Large intestine (tissue), 3 donors: ENCODE measurements around the gene RHOF. TPM values are rescaled to one million over a fixed set of nuclear protein-coding genes. Genes with fewer than 3 reads are reported as not detected.

Experiments used
- DNase-seq, 2 donors: peaks; one replicate each; pipeline versions ENCODE4 v3.0.0 to v3.0.0-alpha.2; 2013
- H3K27ac ChIP-seq: one replicate; pipeline ENCODE4 v1.5.1; 2013; ENCODE audit warnings: low read length
- H3K27me3 ChIP-seq: 2 replicates; pipeline ENCODE4 v1.6.1; 2013; ENCODE audit warnings: low read length; ENCODE audit not compliant: control insufficient read depth, insufficient read depth
- H3K36me3 ChIP-seq: 2 replicates; pipeline ENCODE4 v1.6.1; 2013; ENCODE audit warnings: low read length; ENCODE audit not compliant: control insufficient read depth, insufficient read depth
- H3K4me1 ChIP-seq: one replicate; pipeline ENCODE4 v1.6.1; 2013; ENCODE audit warnings: low read length; ENCODE audit not compliant: control insufficient read depth, insufficient read depth
- H3K4me3 ChIP-seq: one replicate; pipeline ENCODE4 v1.5.1; 2013; ENCODE audit warnings: low read length
- H3K9me3 ChIP-seq: one replicate; pipeline ENCODE4 v1.6.1; 2013; ENCODE audit warnings: mild to moderate bottlenecking, low read depth, low read length, moderate library complexity; ENCODE audit not compliant: control insufficient read depth
- WGBS: methylation state at CpG from one replicate; pipeline ENCODE4 v1.1.5; 2013; ENCODE audit warnings: low lambda C conversion rate; ENCODE audit not compliant: insufficient coverage; 5-methylcytosine and 5-hydroxymethylcytosine counted together
- polyA plus RNA-seq: library from polyadenylated mRNA; unstranded; fragments of 120-200 nt; gene quantifications from one replicate; pipeline ENCODE4 v1.2.1, GENCODE V29; 2013

Gene RHOF
- polyA plus RNA-seq, 1 donor, result 53.6 TPM

DNA sequence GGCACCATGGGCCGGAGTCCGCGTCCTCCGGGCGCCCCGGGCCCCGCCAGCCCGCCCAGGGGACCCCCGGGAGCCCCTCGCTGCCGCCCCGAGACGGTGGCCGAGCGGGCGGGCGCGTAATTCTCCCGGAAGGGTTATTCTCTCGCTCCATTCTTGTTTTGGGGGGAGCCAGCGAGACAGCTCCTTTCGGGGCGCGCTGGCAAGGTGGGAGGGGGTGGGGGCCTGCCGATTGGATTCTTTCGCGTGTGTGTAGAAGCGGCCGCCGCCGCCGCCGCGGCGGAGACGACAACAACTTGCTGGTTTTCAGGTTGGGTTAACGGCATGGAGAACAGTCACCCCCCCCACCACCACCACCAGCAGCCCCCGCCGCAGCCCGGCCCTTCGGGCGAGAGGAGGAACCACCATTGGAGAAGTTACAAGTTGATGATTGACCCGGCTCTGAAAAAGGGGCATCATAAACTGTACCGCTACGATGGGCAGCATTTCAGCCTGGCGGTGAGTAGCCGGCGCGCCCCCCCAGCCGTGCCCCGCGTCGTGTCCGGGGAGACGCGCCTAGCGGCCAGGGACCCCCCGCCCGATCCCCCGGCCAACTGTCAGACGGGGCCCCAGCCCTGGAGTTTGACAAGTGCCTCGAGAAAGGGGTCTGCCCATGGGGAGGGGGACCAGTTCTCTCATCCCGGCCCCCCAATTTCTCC lies 11.1 kb upstream of the RHOF start:
- peak in 1 of 2 donors; percentile 76 for DNase-seq
- Histone ChIP-seq H3K27me3 (no peaks in the 10 kb centered on the region), H3K36me3 (peaks cover 20% of the 10 kb centered on the region), H3K9me3 (peaks cover 3% of the 10 kb centered on the region), H3K4me1 (peaks cover 18% of the 10 kb centered on the region), H3K27ac (peak overlapping the region; percentile 41), H3K4me3 (peak overlapping the region; percentile 64)
- WGBS, result no CpG with 5 or more reads among the region's 63 CpGs

DNA sequence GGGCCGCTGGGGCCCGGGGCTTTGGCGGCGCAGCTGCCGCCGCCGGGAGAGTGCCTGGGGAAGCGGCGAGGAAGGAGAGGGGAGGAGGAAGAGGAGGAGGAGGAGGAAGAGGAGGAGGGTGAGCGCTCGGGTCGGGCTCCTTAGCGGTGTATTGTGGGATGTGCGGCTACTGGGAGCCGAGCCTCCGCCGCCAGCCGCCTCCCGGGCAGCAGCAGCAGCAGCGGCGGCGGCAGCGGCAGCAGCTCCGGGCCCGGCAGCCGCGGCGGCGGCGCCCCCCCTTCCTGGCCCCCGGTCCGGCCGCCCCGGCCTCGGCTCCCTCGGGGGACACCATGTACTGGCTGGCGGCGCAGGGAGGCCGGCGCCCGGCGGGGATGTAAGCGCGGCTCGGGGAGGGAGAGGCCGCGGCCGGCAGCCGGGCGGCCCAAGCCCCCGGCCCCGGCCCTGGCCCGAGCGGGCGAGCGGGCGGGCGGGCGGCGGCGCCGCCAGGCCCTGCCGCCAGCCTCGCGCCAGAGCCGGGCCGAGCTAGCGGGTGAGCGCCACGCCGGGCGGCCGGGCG lies 10.5 kb upstream of the RHOF start, which contains the start of gene SETD1B:
TSS of gene SETD1B (plus strand) at position 149 of the 556 bp plus-strand sequence. CDS start 729 bp downstream, outside the sequence.
- Histone ChIP-seq H3K27me3 (no peaks in the 10 kb centered on the region), H3K4me3 (peak within 1 kb of the TSS; percentile 64), H3K36me3 (peaks cover 14% of the 10 kb centered on the region), H3K27ac (peak within 1 kb of the TSS; percentile 98), H3K9me3 (peaks cover 3% of the 10 kb centered on the region), H3K4me1 (peaks cover 22% of the 10 kb centered on the region)
- WGBS, result no CpG with 5 or more reads among the region's 74 CpGs
- peak in 1 of 2 donors; percentile 75 for DNase-seq

DNA sequence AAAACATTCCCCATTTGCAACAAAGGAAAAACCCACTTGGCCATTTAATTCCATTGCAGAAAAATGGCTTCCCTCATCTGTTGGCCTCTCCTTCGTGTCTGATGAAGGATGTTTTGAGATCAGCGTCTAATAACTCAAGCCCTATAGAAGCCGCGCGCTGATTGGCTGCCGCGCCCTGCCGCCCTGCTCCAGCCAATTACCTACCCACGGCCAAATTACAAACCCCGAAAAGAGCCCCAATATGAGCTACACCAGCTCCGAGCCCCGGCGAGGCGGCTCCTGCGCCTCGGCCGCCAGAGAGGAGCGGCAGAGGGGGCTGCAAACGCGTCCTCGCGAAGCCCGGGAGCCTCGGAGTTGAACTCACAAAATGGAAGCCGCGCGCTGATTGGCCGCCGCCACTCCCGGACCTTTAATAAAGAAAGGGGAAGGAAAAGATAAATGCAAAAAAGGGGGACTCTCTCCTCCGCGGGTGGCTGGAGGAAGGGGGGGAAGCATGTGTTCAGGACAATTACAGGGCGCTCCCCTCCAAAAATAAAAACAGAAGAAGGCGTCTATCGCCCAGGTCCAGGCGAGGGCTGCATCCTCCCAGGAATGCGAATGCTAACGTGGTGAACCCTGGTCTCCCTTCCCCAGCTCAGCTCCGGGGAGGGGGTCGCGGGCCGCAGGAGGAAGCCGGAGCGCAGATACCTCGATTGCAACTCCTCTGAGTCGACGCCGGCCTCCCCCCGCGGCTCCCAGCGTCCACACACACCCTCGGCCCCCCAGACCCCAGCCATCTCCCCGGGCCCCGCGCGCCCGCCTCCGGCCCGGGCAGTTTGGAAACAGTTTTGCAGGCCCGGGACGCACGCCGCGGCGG lies 9.6 kb upstream of the RHOF start:
- no CpG with 5 or more reads among the region's 65 CpGs for WGBS
- peaks cover 31% of the 10 kb centered on the region for H3K4me1 ChIP-seq
- H3K4me3 ChIP-seq, result peak overlapping the region; percentile 64
- H3K36me3 ChIP-seq, result peaks cover 6% of the 10 kb centered on the region
- DNase-seq, result peak; percentile 93 to 95
- H3K9me3 ChIP-seq, result peaks cover 3% of the 10 kb centered on the region
- no peaks in the 10 kb centered on the region for H3K27me3 ChIP-seq
- H3K27ac ChIP-seq, result peak overlapping the region; percentile 98

DNA sequence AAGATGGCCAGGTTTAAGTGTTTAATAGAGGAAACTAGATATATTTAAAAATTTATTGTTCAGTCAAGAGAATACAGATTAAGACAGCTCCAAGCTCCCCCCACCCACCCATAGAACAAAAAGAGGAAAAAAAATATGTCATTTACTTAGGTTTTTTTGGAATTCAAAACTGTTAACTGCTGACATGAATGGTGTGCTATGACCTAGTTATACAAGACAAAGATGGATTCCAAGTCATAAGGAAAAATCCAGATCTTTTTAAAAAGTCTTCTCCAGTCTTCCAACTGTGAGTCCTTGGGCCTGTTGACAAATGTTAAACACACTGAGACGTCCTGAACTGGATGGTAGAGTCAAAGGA lies 9.0 kb upstream of the RHOF start:
- H3K4me1 ChIP-seq, result peaks cover 35% of the 10 kb centered on the region
- peak overlapping the region; percentile 98 for H3K27ac ChIP-seq
- H3K4me3 ChIP-seq, result peak overlapping the region; percentile 64
- no peaks in the 10 kb centered on the region for H3K27me3 ChIP-seq
- peaks cover 3% of the 10 kb centered on the region for H3K9me3 ChIP-seq
- H3K36me3 ChIP-seq, result peaks cover 3% of the 10 kb centered on the region
- no peak for DNase-seq
- no CpG with 5 or more reads among the region's 1 CpG for WGBS

DNA sequence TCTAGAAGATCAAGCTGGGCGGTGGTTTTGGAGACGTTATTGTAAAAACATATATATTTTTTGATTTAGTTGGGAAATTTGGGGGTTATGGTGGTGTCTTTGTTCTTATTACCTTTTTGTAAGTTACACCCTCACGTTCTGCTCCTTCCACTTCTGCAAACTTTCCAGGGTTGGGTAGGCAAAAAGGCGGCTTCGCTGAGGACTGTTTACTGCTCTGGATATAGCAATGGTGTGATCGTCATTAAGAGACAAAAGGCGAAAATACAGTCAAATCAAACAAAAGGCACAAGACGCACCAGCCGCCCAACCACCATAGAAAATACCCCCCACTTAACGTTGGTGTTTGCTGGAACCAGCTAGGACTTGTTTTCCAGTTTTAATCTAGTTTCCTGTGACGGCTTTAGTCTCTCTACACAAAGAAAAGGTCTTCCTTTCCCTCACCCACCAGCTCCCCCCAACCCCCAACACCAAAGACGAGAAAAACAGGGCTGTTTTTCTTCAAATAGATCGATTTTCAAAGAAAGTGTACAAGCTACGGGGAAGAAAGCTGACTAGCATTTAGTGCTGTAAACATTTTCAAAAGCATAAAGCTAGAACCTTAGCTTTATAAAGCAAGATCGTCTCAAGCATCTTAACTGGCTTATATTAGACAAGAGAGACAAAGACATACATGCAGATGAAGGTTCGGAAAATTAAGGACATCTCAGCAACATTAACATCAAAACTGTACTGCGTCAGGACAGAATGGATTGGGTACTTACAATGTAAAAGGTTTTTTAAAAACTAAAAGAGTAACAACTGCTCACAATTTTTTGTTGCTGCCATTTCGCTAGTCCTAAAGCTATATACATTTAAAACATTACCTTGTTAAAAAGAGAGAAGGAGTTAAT lies 8.4 kb upstream of the RHOF start:
- H3K4me3 ChIP-seq, result peak overlapping the region; percentile 64
- H3K36me3 ChIP-seq, result peaks cover 3% of the 10 kb centered on the region
- H3K4me1 ChIP-seq, result peaks cover 32% of the 10 kb centered on the region
- peak overlapping the region; percentile 98 for H3K27ac ChIP-seq
- WGBS, result 0% methylated on average over 7 of the region's 18 CpGs
- peak in 1 of 2 donors; percentile 51 for DNase-seq
- H3K9me3 ChIP-seq, result peaks cover 3% of the 10 kb centered on the region
- H3K27me3 ChIP-seq, result no peaks in the 10 kb centered on the region

DNA sequence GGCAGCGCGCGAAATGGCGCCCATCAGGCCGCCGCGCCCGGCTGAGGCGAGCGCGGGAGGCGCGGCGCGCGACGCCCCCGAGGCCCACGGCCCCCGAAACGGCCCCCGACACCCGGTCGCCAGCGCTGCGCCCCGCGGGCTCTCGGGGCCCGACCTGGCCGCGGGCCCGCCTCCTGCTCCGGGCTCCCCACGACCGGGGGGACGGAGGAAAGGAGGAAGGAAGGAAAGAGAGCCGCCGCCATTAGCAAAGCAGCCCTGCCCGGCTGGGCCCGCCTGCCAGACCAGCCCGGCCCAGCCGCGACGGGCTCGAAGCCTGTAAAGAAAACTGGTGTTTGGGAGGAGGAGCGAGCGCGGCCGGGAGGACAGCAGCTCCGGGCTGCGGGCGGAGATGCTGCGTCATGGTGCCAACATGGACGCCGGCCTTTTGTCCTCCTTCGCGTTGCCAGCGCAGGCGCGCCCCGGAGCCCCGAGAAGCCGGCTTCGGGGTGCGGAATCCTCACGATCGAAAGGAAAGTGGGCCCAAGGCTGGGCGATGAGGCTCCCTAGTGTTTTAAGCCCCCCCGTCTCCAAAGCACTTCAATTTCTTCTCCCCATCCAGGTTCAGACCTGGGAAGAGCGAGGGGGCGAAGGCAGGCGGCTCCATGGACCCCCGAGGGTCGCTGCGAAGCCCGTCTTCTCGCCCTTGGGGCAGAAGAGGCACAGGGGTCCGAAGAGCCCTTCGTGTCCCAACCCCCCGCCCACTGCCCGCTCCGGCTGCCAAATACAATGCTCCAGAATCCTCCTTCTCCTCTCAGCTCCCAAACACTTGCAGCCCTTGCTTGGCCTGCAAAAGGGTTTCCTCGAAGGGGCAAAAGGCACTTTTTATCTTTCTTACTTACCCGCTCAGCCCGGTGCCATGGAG lies 7.5 kb upstream of the RHOF start:
- H3K9me3 ChIP-seq, result peaks cover 3% of the 10 kb centered on the region
- peaks cover 9% of the 10 kb centered on the region for H3K36me3 ChIP-seq
- peak in 1 of 2 donors; percentile 74 for DNase-seq
- peaks cover 33% of the 10 kb centered on the region for H3K4me1 ChIP-seq
- H3K27ac ChIP-seq, result peak overlapping the region; percentile 98
- H3K4me3 ChIP-seq, result peak overlapping the region; percentile 64
- whole genome bisulfite sequencing, result no CpG with 5 or more reads among the region's 86 CpGs
- H3K27me3 ChIP-seq, result no peaks in the 10 kb centered on the region

DNA sequence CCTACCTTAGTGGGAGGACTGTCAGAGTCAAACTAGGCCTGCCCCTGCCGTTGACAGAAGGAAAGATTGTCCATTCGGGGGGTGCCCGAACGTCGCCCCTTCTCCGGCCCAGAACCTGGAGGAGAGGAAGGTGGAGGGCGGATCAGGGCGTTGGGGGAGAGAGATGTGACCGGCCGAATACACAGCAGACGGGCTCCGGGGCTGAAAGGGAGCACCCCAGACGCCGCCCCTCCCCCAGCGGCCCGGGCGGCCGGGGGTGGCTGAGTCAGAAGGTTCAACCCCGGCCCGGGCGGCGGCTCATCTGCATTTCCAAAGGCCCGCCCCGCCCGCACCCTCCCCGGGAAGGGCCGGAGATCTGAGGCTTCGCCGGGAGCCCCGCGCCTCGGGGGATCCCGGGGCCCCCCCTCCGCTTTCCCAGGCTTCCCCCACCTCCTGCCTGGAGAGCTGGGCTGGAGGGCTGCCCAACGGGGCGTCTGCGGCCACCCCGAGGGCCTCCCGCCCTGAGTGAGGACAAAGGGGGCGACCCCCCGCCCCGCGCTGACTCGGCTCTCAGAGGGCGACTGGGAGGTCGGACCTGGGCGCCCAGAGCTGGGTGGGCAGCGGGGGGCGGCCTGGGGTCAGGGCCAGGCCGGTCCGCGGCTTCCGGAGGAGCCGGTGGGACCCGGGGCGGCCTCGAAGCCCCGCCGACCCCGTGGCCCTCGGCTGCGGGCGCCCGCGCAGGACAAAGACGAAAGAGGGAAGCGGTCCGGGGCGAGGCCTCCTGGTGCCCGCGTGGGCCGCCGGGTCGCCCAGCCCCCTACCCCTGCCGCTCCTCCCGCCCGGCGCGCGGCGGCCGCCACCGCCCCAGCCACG lies 6.6 kb upstream of the RHOF start:
- no peaks in the 10 kb centered on the region for H3K27me3 ChIP-seq
- peak; percentile 87 to 94 for DNase-seq
- H3K27ac ChIP-seq, result peak overlapping the region; percentile 94
- H3K4me3 ChIP-seq, result peak overlapping the region; percentile 54
- peaks cover 3% of the 10 kb centered on the region for H3K9me3 ChIP-seq
- H3K36me3 ChIP-seq, result peaks cover 17% of the 10 kb centered on the region
- WGBS, result no CpG with 5 or more reads among the region's 84 CpGs
- H3K4me1 ChIP-seq, result peaks cover 38% of the 10 kb centered on the region

DNA sequence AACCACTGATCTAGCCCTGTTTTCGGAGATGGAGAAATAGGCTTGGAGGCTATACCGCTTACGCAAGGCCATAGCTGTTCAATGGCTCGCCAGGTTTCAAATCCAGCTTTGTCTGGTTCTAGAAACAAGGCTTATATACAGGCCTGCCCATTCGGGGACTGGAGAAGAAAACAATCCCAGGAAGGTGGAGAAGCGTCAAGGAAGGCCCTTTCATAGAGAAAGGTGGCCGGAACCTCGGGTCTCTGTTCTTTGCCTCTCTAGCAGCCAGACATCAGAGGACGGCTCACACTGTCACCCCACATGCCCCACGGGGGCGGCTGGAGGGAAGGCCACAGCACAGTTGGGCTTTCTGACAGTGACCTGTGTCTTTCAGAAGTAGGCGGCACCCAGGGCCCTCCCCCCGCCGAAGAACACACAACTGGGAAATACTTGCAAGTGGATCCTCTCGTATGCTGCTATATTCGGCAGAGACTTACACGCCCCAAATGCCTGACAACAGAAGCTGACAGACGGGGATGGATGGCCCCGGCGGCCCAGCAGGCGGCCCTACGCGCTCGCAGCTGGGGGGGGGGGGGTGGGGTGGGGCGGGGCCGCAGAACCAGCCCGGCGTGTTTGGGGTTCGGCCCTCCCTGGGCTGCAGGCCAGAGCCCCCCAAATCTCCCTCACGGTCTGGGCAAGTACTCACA lies 5.8 kb upstream of the RHOF start:
- Histone ChIP-seq H3K4me3 (peak overlapping the region; percentile 54), H3K4me1 (peaks cover 44% of the 10 kb centered on the region), H3K27me3 (no peaks in the 10 kb centered on the region), H3K27ac (peak overlapping the region; percentile 94), H3K36me3 (peaks cover 18% of the 10 kb centered on the region), H3K9me3 (peaks cover 3% of the 10 kb centered on the region)
- DNase-seq, result peak in 1 of 2 donors; percentile 77
- no CpG with 5 or more reads among the region's 30 CpGs for WGBS
